Endothelial cell of umbilical vein (primary cell): ENCODE results near the gene ATP5PB. TPM values are rescaled to one million over a fixed set of nuclear protein-coding genes. Genes with fewer than 3 reads are reported as not detected.

Source experiments
- BruUV-seq: library from RNA; stranded (reverse); fragments of 400-500 nt; replicated peaks from 2 replicates; lab custom pipeline; 2021; lab: Mats Ljungman, UMichigan
- CTCF ChIA-PET: fragments of 300-600, 350-600 bp; sonication (Branson Sonifier 250); formaldehyde crosslinking; loops from one replicate; lab custom pipeline; 2021; ENCODE audit warnings: antibody characterized with exemption, inconsistent platforms; lab: Charles Lee
- POLR2A ChIA-PET: fragments of 300-600, 350-600 bp; sonication (Branson Sonifier 250); formaldehyde crosslinking; loops from one replicate; lab custom pipeline; 2021; ENCODE audit warnings: antibody characterized with exemption, inconsistent platforms; lab: Charles Lee
- DNase-seq: peaks from one replicate; pipeline ENCODE4 v3.0.0-alpha.2; 2011; ENCODE audit warnings: low read depth, low spot score
- FAIRE-seq: peaks from 2 replicates; lab custom pipeline; 2011; peaks lifted over from hg19 to GRCh38; lab: Jason Lieb, UNC
- H2AFZ ChIP-seq: 2 replicates; pipeline ENCODE4 v1.6.0; 2012; ENCODE audit warnings: low read depth, low read length, control low read depth, inconsistent platforms
- H3K27ac ChIP-seq: 2 replicates; pipeline ENCODE4 v1.5.1; 2011; ENCODE audit warnings: low read depth, mild to moderate bottlenecking, control low read depth, low read length, moderate library complexity; ENCODE audit not compliant: insufficient read depth
- H3K27me3 ChIP-seq, 2 experiments: 2 replicates each; pipeline versions ENCODE4 v1.6.0 to v1.6.1; 2011; ENCODE audit warnings: low read length in 2 of 2, mixed read lengths in 1 of 2; ENCODE audit not compliant: control insufficient read depth in 2 of 2, insufficient read depth in 2 of 2
- H3K36me3 ChIP-seq, 2 experiments: 2 replicates in 1 of 2; 3 replicates in 1 of 2; pipeline ENCODE4 v1.5.1; 2011; ENCODE audit warnings: low read length in 2 of 2, mild to moderate bottlenecking in 1 of 2, moderate library complexity in 1 of 2; ENCODE audit not compliant: control insufficient read depth in 2 of 2, insufficient read depth in 2 of 2; ENCODE audit errors: extremely low read depth in 1 of 2
- H3K4me1 ChIP-seq: 3 replicates; pipeline ENCODE4 v1.5.1; 2011; ENCODE audit warnings: mild to moderate bottlenecking, low read length; ENCODE audit not compliant: control insufficient read depth, insufficient read depth; ENCODE audit errors: extremely low read depth
- H3K4me2 ChIP-seq: 2 replicates; pipeline ENCODE4 v1.6.1; 2011; ENCODE audit warnings: low read length, control low read depth, mixed read lengths; ENCODE audit not compliant: insufficient read depth
- H3K4me3 ChIP-seq, 3 experiments: fragments of 200-600 bp in 1 of 3; sonication (generic), shearing (Covaris generic) in 1 of 3; replicated peaks in 1 of 3; 2 replicates each; pipeline ENCODE4 v1.5.1; 2011 to 2016; ENCODE audit warnings: control low read depth in 3 of 3, low read length in 3 of 3, mild to moderate bottlenecking in 2 of 3, inconsistent platforms in 1 of 3, low read depth in 1 of 3, moderate library complexity in 1 of 3; ENCODE audit not compliant: insufficient read depth in 1 of 3
- H3K79me2 ChIP-seq: 2 replicates; pipeline ENCODE4 v1.6.0; 2012; ENCODE audit warnings: low read length, inconsistent platforms; ENCODE audit not compliant: control insufficient read depth, insufficient read depth
- H3K9ac ChIP-seq: replicated peaks from 2 replicates; pipeline ENCODE3; 2011; ENCODE audit warnings: low read length, control low read depth; ENCODE audit not compliant: insufficient read depth; ENCODE audit errors: extremely low read depth
- H3K9me1 ChIP-seq: replicated peaks from 3 replicates; pipeline ENCODE4 v1.6.0; 2011; ENCODE audit warnings: mild to moderate bottlenecking, low read length; ENCODE audit not compliant: control insufficient read depth, insufficient read depth; ENCODE audit errors: extremely low read depth
- H3K9me3 ChIP-seq: replicated peaks from 2 replicates; pipeline ENCODE4 v1.5.1; 2012; ENCODE audit warnings: low read length, inconsistent platforms; ENCODE audit not compliant: control insufficient read depth, insufficient read depth
- H4K20me1 ChIP-seq: replicated peaks from 2 replicates; pipeline ENCODE3; 2011; ENCODE audit warnings: mild to moderate bottlenecking, low read length; ENCODE audit not compliant: control insufficient read depth, insufficient read depth; ENCODE audit errors: extremely low read depth
- CTCF ChIP-seq, 2 donors: IDR thresholded peaks; 1 replicate in 1 of 2; 2 replicates in 1 of 2; pipeline ENCODE4 v1.5.1; 2011; ENCODE audit warnings: low read length in 2 of 2, mild to moderate bottlenecking in 2 of 2, moderate library complexity in 2 of 2, control low read depth in 1 of 2, inconsistent platforms in 1 of 2, low read depth in 1 of 2; ENCODE audit not compliant: insufficient read depth in 1 of 2; ENCODE audit errors: extremely low read depth in 1 of 2
- EZH2 ChIP-seq: IDR thresholded peaks from 2 replicates; pipeline ENCODE4 v1.6.1; 2012; ENCODE audit warnings: borderline replicate concordance, low read depth, mild to moderate bottlenecking, moderate library complexity, low read length, inconsistent platforms; ENCODE audit not compliant: severe bottlenecking
- FOS ChIP-seq: IDR thresholded peaks from 2 replicates; pipeline ENCODE4 v1.6.1; 2011; ENCODE audit warnings: mild to moderate bottlenecking, low read length, moderate library complexity, borderline replicate concordance; ENCODE audit not compliant: insufficient read depth
- GATA2 ChIP-seq: IDR thresholded peaks from 2 replicates; pipeline ENCODE4 v1.7.0; 2011; ENCODE audit warnings: low read depth, mild to moderate bottlenecking, moderate library complexity, mixed read lengths, low read length; ENCODE audit not compliant: insufficient read length, insufficient read depth
- JUN ChIP-seq: IDR thresholded peaks from 2 replicates; pipeline ENCODE4 v1.6.1; 2011; ENCODE audit warnings: borderline replicate concordance, low read depth; ENCODE audit not compliant: insufficient read length, insufficient read depth
- MAX ChIP-seq: IDR thresholded peaks from 2 replicates; pipeline ENCODE4 v1.6.1; 2011; ENCODE audit not compliant: insufficient read depth, insufficient read length
- MYC ChIP-seq: IDR thresholded peaks from one replicate; pipeline ENCODE4 v1.6.1; 2011; ENCODE audit warnings: mild to moderate bottlenecking, low read depth, low read length
- POLR2A ChIP-seq: IDR thresholded peaks from 2 replicates; pipeline ENCODE4 v1.6.1; 2012; ENCODE audit warnings: low read depth, mild to moderate bottlenecking, control low read depth, low read length
- POLR2AphosphoS5 ChIP-seq: IDR thresholded peaks from 2 replicates; pipeline ENCODE4 v1.6.1; 2012; ENCODE audit warnings: low read depth, mild to moderate bottlenecking, control low read depth, low read length, moderate library complexity; ENCODE audit not compliant: insufficient read depth
- dilution Hi-C: fragments of 300-500 bp; cut with MboI; formaldehyde crosslinking; loops from one replicate; pipeline ENCODE4 v1.15.0; 2019; ENCODE audit warnings: low sequenced_read_pairs; ENCODE audit not compliant: extremely low pct_ligation_motif_present
- intact Hi-C: fragments of 100-400 bp; cut with micrococcal nuclease; formaldehyde crosslinking; loops from one replicate; pipeline ENCODE4 v1.10.0; 2022
- polyA plus RNA-seq, 4 experiments: library from polyadenylated mRNA; depleted of rRNA in 3 of 4; stranded (reverse) in 3 of 4; unstranded in 1 of 4; fragments of >200 nt; gene quantifications; 2 replicates each; pipeline versions ENCODE4 v1.2.1 to v1.2.3, GENCODE V29; 2011 to 2012; ENCODE audit warnings: missing spikeins in 1 of 4
- total RNA-seq: library from RNA; stranded (reverse); gene quantifications from 2 replicates; pipeline ENCODE4 v1.2.3, GENCODE V29; 2021

ATP5PB gene
- total and polyA plus RNA-seq, 2 donors (not counting 3 experiments of a cell fraction or from before 2014, with no cell fraction given), result 231 to 244 TPM

- BruUV-seq, result no TSS peak
- FAIRE-seq, result no peak
- DNase-seq, result no peak
- Histone ChIP-seq H2AFZ (no peak overlapping the region), H3K4me3 (no peak overlapping the region), H4K20me1 (no peaks in the 10 kb centered on the region), H3K4me2 (no peak overlapping the region), H3K27ac (no peak overlapping the region), H3K79me2 (no peaks in the 10 kb centered on the region), H3K36me3 (no peaks in the 10 kb centered on the region), H3K27me3 (peaks cover 2 to 7% of the 10 kb centered on the region in 2 experiments), H3K9me3 (no peaks in the 10 kb centered on the region), H3K4me1 (peaks cover 15% of the 10 kb centered on the region), H3K9me1 (no peaks in the 10 kb centered on the region), H3K9ac (no peak overlapping the region)
- TF ChIP-seq MYC (no peak), POLR2A (no peak), JUN (no peak), EZH2 (no peak), GATA2 (no peak), CTCF (IDR thresholded peaks at IDR 0.05; ENCODE audit: extremely low read depth in 1 of 2, insufficient read depth in 1 of 2, low read depth in 1 of 2, low read length in 2 of 2) (no peak), FOS (no peak), POLR2AphosphoS5 (no peak), MAX (no peak)
- ChIA-PET POLR2A (no interaction called here), CTCF (no interaction called here)
- dilution Hi-C loops, result no loop called here
- intact Hi-C loops, result no loop called here
Observed at GRCh38 chr1:111504097-111504496, 54.8 kb downstream of the ATP5PB start.
